Memory B cell (primary cell): ENCODE data around the gene PFN2.
"Not testable (repeated sequence)": the region's sequence is repeated elsewhere in the genome, so short reads cannot be mapped to it uniquely, and the experiment has no call there.

Experiments
- ATAC-seq: fragments of 150-1000 bp; cut with Tn5 transposase; 2 replicates; pipeline ENCODE4 v1.10.0; 2021; ENCODE audit warnings: low read depth, mild to moderate bottlenecking, moderate library complexity
- DNase-seq, 2 donors: peaks; one replicate each; pipeline ENCODE4 v3.0.0; 2022; ENCODE audit warnings: low spot score in 2 of 2
- H3K27ac Mint-ChIP-seq: one replicate; pipeline ENCODE4 v1.8.0; 2022; ENCODE audit warnings: mild to moderate bottlenecking, moderate library complexity, mixed read lengths
- H3K27me3 Mint-ChIP-seq: one replicate; pipeline ENCODE4 v1.8.0; 2022; ENCODE audit warnings: mixed read lengths
- H3K36me3 Mint-ChIP-seq: one replicate; pipeline ENCODE4 v1.8.0; 2022; ENCODE audit warnings: mild to moderate bottlenecking, mixed read lengths
- H3K4me1 Mint-ChIP-seq: one replicate; pipeline ENCODE4 v1.8.0; 2022; ENCODE audit warnings: mixed read lengths
- H3K4me3 Mint-ChIP-seq: one replicate; pipeline ENCODE4 v1.8.0; 2022; ENCODE audit warnings: mild to moderate bottlenecking, moderate library complexity, mixed read lengths
- H3K9me3 Mint-ChIP-seq: one replicate; pipeline ENCODE4 v1.8.0; 2022; ENCODE audit warnings: mixed read lengths

Gene PFN2

GRCh38 chr3:149981979-149982378 is 11.3 kb upstream of the PFN2 start:
- H3K36me3 Mint-ChIP-seq, H3K27ac Mint-ChIP-seq, ATAC-seq, H3K4me1 Mint-ChIP-seq, H3K9me3 Mint-ChIP-seq, DNase-seq, H3K4me3 Mint-ChIP-seq, H3K27me3 Mint-ChIP-seq: not testable (repeated sequence)

- Mint-ChIP-seq H3K9me3 (peaks cover 2% of the 10 kb centered on the region), H3K4me3 (no peak overlapping the region), H3K27ac (no peak overlapping the region), H3K4me1 (no peaks in the 10 kb centered on the region), H3K27me3 (peaks cover 1% of the 10 kb centered on the region), H3K36me3 (no peaks in the 10 kb centered on the region)
- ATAC-seq = no peak
- no peak for DNase-seq
Observed at GRCh38 chr3:149977386-149977785, 6.7 kb upstream of the PFN2 start.

- Mint-ChIP-seq H3K4me3 (no peak overlapping the region), H3K4me1 (peaks cover 5% of the 10 kb centered on the region), H3K36me3 (no peaks in the 10 kb centered on the region), H3K9me3 (peaks cover 2% of the 10 kb centered on the region), H3K27ac (no peak overlapping the region), H3K27me3 (peaks cover 8% of the 10 kb centered on the region)
- no peak for DNase-seq
- no peak for ATAC-seq
Observed at GRCh38 chr3:149975919-149976318, 5.2 kb upstream of the PFN2 start.

GRCh38 chr3:149971403-149972075 is 844 bp upstream of the PFN2 start:
- DNase-seq (peak in 1 of 2 donors; percentile 12), ATAC-seq (peak; percentile 10)
- Mint-ChIP-seq H3K36me3 (no peaks in the 10 kb centered on the region), H3K9me3 (peaks cover 2% of the 10 kb centered on the region), H3K4me3 (peak overlapping the region; percentile 90), H3K27ac (peak overlapping the region; percentile 68), H3K4me1 (peaks cover 10% of the 10 kb centered on the region), H3K27me3 (peaks cover 8% of the 10 kb centered on the region)

GRCh38 chr3:149969940-149970715 is 567 bp downstream of the PFN2 start:
- peak overlapping the region; percentile 24 for H3K27ac Mint-ChIP-seq
- peak; percentile 73 to 76 for DNase-seq
- ATAC-seq = peak; percentile 64
- H3K4me3 Mint-ChIP-seq = peak overlapping the region; percentile 89
- peaks cover 7% of the 10 kb centered on the region for H3K27me3 Mint-ChIP-seq
- peaks cover 2% of the 10 kb centered on the region for H3K36me3 Mint-ChIP-seq
- H3K4me1 Mint-ChIP-seq = peaks cover 14% of the 10 kb centered on the region
- H3K9me3 Mint-ChIP-seq = peaks cover 2% of the 10 kb centered on the region

GRCh38 chr3:149969110-149969939 is 1.4 kb downstream of the PFN2 start:
- Mint-ChIP-seq H3K9me3 (peaks cover under 1% of the 10 kb centered on the region), H3K36me3 (peaks cover 2% of the 10 kb centered on the region), H3K4me1 (peaks cover 17% of the 10 kb centered on the region), H3K4me3 (peak overlapping the region; percentile 84), H3K27ac (peak overlapping the region; percentile 24), H3K27me3 (peaks cover 7% of the 10 kb centered on the region)
- ATAC-seq = no peak
- no peak for DNase-seq

- H3K27me3 Mint-ChIP-seq = peaks cover 7% of the 10 kb centered on the region
- H3K27ac Mint-ChIP-seq = no peak overlapping the region
- no peak for ATAC-seq
- H3K9me3 Mint-ChIP-seq = no peaks in the 10 kb centered on the region
- H3K4me1 Mint-ChIP-seq = peaks cover 17% of the 10 kb centered on the region
- H3K36me3 Mint-ChIP-seq = peaks cover 2% of the 10 kb centered on the region
- H3K4me3 Mint-ChIP-seq = no peak overlapping the region
- no peak for DNase-seq
Observed at GRCh38 chr3:149968216-149968615, 2.5 kb downstream of the PFN2 start.

GRCh38 chr3:149967086-149967685 is 3.5 kb downstream of the PFN2 start:
- H3K9me3 Mint-ChIP-seq = no peaks in the 10 kb centered on the region
- DNase-seq (peak in 1 of 2 donors; percentile 16), ATAC-seq (no peak)

GRCh38 chr3:149965278-149965677 is 5.4 kb downstream of the PFN2 start:
- Mint-ChIP-seq H3K36me3 (peaks cover 5% of the 10 kb centered on the region), H3K27me3 (no peaks in the 10 kb centered on the region), H3K4me1 (peaks cover 12% of the 10 kb centered on the region), H3K9me3 (no peaks in the 10 kb centered on the region), H3K27ac (no peak overlapping the region), H3K4me3 (no peak overlapping the region)
- no peak for DNase-seq
- peak; percentile 18 for ATAC-seq

More at GRCh38 chr3:149967086-149967685, 3.5 kb downstream of the PFN2 start:
- peaks cover 17% of the 10 kb centered on the region for H3K4me1 Mint-ChIP-seq
- H3K27me3 Mint-ChIP-seq = peaks cover 7% of the 10 kb centered on the region
- no peak overlapping the region for H3K27ac Mint-ChIP-seq
- peaks cover 2% of the 10 kb centered on the region for H3K36me3 Mint-ChIP-seq
- no peak overlapping the region for H3K4me3 Mint-ChIP-seq

GRCh38 chr3:149964291-149964690 is 6.4 kb downstream of the PFN2 start:
- DNase-seq = no peak
- Mint-ChIP-seq H3K9me3 (no peaks in the 10 kb centered on the region), H3K36me3 (peaks cover 5% of the 10 kb centered on the region), H3K4me1 (peaks cover 7% of the 10 kb centered on the region), H3K4me3 (no peak overlapping the region), H3K27me3 (no peaks in the 10 kb centered on the region), H3K27ac (no peak overlapping the region)
- ATAC-seq = no peak

- ATAC-seq = no peak
- H3K27ac Mint-ChIP-seq = peak overlapping the region; percentile 17
Observed at GRCh38 chr3:149963485-149963884, 7.2 kb downstream of the PFN2 start.

GRCh38 chr3:149959443-149959842 is 11.3 kb downstream of the PFN2 start:
- Mint-ChIP-seq H3K27me3 (no peaks in the 10 kb centered on the region), H3K9me3 (no peaks in the 10 kb centered on the region), H3K4me1 (peaks cover 9% of the 10 kb centered on the region), H3K27ac (no peak overlapping the region), H3K4me3 (no peak overlapping the region), H3K36me3 (peaks cover 6% of the 10 kb centered on the region)
- ATAC-seq (no peak), DNase-seq (no peak)

More at GRCh38 chr3:149963485-149963884, 7.2 kb downstream of the PFN2 start:
- Mint-ChIP-seq H3K27me3 (no peaks in the 10 kb centered on the region), H3K4me1 (peaks cover 7% of the 10 kb centered on the region), H3K9me3 (no peaks in the 10 kb centered on the region), H3K4me3 (no peak overlapping the region), H3K36me3 (peaks cover 7% of the 10 kb centered on the region)
- DNase-seq = no peak

- Mint-ChIP-seq H3K36me3 (peaks cover 6% of the 10 kb centered on the region), H3K9me3 (no peaks in the 10 kb centered on the region), H3K27ac (peak overlapping the region; percentile 7), H3K4me1 (peaks cover 12% of the 10 kb centered on the region), H3K4me3 (no peak overlapping the region), H3K27me3 (no peaks in the 10 kb centered on the region)
- ATAC-seq = no peak
- no peak for DNase-seq
Observed at GRCh38 chr3:149958171-149958796, 12.4 kb downstream of the PFN2 start.
